ENCODE data around the gene TBPL1. TPM values are rescaled to one million over a fixed set of nuclear protein-coding genes. Genes with fewer than 3 reads are reported as not detected.

TBPL1 gene
- total and polyA plus RNA-seq, 2 of the 8 experiments (the other 6 are each of a cell fraction or from before 2014, with no cell fraction given) = 32.5 to 67.0 TPM

DNA sequence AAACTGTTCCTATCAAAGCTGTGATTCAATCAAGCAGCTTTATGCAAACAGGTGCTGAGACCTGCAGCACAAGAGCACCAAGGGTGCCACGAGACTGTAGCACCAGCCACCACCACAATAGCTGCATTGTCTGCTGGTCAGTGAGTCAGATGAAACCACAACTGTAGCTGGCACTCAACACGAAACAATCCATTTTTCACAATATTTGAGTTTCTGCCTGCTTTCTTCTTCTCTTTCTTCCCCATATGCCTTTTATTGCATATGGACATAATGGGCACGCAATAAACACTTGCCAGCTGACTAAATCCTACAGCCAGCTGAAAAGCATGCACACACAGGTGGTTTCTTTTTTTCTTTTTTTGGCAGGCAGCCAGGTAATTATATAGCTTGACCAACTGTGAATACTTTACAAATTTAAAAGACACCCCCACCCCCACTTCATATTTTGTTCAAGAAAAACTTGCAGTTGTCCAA is 82.8 kb downstream of the TBPL1 start (continued):
- TF ChIP-seq, protein P1, sequence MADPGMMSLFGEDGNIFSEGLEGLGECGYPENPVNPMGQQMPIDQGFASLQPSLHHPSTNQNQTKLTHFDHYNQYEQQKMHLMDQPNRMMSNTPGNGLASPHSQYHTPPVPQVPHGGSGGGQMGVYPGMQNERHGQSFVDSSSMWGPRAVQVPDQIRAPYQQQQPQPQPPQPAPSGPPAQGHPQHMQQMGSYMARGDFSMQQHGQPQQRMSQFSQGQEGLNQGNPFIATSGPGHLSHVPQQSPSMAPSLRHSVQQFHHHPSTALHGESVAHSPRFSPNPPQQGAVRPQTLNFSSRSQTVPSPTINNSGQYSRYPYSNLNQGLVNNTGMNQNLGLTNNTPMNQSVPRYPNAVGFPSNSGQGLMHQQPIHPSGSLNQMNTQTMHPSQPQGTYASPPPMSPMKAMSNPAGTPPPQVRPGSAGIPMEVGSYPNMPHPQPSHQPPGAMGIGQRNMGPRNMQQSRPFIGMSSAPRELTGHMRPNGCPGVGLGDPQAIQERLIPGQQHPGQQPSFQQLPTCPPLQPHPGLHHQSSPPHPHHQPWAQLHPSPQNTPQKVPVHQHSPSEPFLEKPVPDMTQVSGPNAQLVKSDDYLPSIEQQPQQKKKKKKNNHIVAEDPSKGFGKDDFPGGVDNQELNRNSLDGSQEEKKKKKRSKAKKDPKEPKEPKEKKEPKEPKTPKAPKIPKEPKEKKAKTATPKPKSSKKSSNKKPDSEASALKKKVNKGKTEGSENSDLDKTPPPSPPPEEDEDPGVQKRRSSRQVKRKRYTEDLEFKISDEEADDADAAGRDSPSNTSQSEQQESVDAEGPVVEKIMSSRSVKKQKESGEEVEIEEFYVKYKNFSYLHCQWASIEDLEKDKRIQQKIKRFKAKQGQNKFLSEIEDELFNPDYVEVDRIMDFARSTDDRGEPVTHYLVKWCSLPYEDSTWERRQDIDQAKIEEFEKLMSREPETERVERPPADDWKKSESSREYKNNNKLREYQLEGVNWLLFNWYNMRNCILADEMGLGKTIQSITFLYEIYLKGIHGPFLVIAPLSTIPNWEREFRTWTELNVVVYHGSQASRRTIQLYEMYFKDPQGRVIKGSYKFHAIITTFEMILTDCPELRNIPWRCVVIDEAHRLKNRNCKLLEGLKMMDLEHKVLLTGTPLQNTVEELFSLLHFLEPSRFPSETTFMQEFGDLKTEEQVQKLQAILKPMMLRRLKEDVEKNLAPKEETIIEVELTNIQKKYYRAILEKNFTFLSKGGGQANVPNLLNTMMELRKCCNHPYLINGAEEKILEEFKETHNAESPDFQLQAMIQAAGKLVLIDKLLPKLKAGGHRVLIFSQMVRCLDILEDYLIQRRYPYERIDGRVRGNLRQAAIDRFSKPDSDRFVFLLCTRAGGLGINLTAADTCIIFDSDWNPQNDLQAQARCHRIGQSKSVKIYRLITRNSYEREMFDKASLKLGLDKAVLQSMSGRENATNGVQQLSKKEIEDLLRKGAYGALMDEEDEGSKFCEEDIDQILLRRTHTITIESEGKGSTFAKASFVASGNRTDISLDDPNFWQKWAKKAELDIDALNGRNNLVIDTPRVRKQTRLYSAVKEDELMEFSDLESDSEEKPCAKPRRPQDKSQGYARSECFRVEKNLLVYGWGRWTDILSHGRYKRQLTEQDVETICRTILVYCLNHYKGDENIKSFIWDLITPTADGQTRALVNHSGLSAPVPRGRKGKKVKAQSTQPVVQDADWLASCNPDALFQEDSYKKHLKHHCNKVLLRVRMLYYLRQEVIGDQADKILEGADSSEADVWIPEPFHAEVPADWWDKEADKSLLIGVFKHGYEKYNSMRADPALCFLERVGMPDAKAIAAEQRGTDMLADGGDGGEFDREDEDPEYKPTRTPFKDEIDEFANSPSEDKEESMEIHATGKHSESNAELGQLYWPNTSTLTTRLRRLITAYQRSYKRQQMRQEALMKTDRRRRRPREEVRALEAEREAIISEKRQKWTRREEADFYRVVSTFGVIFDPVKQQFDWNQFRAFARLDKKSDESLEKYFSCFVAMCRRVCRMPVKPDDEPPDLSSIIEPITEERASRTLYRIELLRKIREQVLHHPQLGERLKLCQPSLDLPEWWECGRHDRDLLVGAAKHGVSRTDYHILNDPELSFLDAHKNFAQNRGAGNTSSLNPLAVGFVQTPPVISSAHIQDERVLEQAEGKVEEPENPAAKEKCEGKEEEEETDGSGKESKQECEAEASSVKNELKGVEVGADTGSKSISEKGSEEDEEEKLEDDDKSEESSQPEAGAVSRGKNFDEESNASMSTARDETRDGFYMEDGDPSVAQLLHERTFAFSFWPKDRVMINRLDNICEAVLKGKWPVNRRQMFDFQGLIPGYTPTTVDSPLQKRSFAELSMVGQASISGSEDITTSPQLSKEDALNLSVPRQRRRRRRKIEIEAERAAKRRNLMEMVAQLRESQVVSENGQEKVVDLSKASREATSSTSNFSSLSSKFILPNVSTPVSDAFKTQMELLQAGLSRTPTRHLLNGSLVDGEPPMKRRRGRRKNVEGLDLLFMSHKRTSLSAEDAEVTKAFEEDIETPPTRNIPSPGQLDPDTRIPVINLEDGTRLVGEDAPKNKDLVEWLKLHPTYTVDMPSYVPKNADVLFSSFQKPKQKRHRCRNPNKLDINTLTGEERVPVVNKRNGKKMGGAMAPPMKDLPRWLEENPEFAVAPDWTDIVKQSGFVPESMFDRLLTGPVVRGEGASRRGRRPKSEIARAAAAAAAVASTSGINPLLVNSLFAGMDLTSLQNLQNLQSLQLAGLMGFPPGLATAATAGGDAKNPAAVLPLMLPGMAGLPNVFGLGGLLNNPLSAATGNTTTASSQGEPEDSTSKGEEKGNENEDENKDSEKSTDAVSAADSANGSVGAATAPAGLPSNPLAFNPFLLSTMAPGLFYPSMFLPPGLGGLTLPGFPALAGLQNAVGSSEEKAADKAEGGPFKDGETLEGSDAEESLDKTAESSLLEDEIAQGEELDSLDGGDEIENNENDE (IDR thresholded peaks at IDR 0.05; ENCODE audit: insufficient replicate concordance, low read length) = no peak
- TF ChIP-seq KDM4A (IDR thresholded peaks at IDR 0.05; ENCODE audit: low read depth, low read length, severe bottlenecking) (no peak), SP2 (IDR thresholded peaks at IDR 0.05; ENCODE audit: low read length) (no peak)
